GM23248 (cell line): ENCODE results near the gene AMOT.

Experiments used
- EZH2 ChIP-seq: fragments of 200-600 bp; sonication (generic); IDR thresholded peaks from 2 replicates; pipeline ENCODE4 v1.6.1; 2018; ENCODE audit warnings: antibody characterized with exemption, mild to moderate bottlenecking; ENCODE audit not compliant: insufficient read depth, poor library complexity, severe bottlenecking
- EZH2phosphoT487 ChIP-seq: fragments of 200-600 bp; sonication (generic); IDR thresholded peaks from 2 replicates; pipeline ENCODE4 v1.6.1; 2018; ENCODE audit warnings: antibody characterized with exemption, moderate library complexity, mild to moderate bottlenecking, low read depth; ENCODE audit not compliant: insufficient read depth

- TF ChIP-seq EZH2 (no peak), EZH2phosphoT487 (no peak)
Observed at GRCh38 chrX:112841820-112842157, 1.2 kb upstream of the AMOT start.
